HG03442 (cell line): ENCODE results near the gene COMMD10.

Source experiments
- ATAC-seq: cut with Tn5 transposase; IDR thresholded peaks from one replicate; pipeline ENCODE4 v1.9.1; 2021; ENCODE audit warnings: mild to moderate bottlenecking, moderate library complexity; ENCODE audit not compliant: unreplicated experiment

COMMD10 gene

DNA sequence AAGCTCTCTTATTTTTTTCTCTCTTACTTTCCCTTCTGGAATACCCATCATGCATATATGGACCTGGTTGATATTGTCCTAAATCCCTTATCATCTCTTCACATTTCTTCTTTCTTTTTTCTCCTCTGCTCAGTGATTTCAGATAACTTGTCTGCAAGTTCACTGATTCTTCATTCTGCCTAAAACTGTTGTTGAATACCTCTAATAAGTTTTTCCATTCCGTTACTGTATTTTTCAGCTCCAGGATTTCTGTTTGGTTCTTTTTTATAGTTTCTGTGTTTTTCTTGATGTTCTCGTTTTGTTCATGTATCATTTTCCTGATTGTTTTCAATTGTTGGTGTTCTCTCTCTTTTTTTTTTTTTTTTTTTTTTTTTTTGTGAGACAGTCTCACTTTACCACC lies 203.7 kb downstream of the COMMD10 start:
- no peak for ATAC-seq

- ATAC-seq = no peak
These were observed 204.5 kb downstream of the COMMD10 start for GRCh38 chr5:116289276-116289675.

- ATAC-seq = no peak
These were observed 206.4 kb downstream of the COMMD10 start for GRCh38 chr5:116291271-116291670.

GRCh38 chr5:116292321-116292720 lies 207.5 kb downstream of the COMMD10 start:
- no peak for ATAC-seq

GRCh38 chr5:116296335-116297072 lies 211.7 kb downstream of the COMMD10 start:
- no peak for ATAC-seq

- no peak for ATAC-seq
These were observed 212.5 kb downstream of the COMMD10 start for GRCh38 chr5:116297296-116297814.

- no peak for ATAC-seq
These were observed 215.2 kb downstream of the COMMD10 start for GRCh38 chr5:116299746-116300640.

DNA sequence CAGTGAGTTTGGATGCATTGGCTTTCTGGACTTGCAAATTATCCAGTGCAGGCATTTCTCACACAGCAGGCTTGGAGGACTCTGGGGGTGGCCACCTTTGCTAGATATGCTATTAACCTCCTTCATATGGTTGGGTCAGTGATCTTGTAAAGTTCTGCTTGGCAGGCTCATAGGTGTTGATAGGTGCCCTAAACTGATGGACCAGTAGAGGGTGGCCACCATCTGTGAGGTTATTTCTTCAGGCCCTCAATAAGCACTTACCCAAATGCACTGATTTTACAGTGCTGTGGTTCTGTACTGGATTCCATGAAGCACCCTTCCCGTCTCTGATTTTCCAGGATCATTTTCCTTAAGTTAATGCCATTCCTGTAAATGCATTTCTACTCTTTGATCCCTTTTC lies 216.3 kb downstream of the COMMD10 start:
- no peak for ATAC-seq

- ATAC-seq = no peak
These were observed 218.5 kb downstream of the COMMD10 start for GRCh38 chr5:116303340-116303739.

DNA sequence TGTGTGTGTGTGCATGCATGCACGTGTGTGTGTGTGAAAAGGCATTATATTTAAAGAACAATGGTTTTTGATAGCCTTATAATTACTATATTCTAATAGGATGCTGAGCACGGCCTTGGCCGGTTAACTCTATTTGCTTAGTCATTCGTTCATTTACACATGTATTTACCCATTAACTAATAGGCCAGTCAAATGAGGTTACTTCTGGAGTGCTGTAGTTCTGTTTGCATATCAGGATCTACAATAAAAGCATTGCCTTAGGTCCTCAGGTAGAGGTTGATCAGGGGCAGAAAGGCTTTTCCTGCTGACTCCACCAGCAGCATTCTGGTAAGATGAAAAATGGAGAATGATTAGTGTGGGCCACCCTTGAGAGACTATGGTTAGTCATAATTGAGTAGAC lies 219.0 kb downstream of the COMMD10 start:
- no peak for ATAC-seq

DNA sequence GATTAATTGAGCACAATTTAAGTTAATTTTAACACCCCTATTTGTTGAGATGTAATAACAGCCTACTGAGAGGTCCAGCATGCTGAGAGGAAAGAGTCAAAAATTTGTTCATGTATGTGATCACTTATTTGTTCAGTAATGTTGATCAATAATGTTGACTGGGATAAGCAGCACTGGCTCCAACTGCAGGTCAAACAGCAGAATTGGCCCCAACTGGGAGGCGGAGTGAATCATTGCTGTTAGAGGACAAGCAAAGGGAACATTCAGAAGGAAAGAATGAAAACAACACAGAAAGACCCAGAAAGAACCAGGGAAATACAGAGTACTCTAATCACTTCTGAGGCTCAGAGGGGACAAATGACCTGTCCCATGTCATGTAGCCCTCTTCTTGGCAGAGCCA lies 221.1 kb downstream of the COMMD10 start:
- ATAC-seq = no peak

DNA sequence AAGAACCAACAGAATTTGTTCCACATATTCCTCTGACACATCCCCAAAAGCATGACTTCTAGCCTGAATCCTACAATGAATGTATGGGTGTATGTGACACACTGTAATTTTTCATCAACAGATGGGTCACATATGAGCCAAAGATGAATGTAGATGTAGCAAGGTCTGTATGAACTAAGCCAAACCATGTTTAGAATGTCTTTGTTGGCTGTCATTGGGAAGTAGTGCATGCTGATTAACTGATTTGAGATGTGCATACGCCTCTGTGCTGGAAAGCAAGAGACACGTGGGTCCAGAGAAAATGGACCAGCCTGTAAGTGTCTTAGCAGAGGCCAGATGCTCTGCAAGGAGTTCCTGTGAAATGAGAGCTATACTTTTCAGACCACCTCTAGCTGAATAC lies 222.0 kb downstream of the COMMD10 start:
- no peak for ATAC-seq

- ATAC-seq = no peak
These were observed 223.6 kb downstream of the COMMD10 start for GRCh38 chr5:116308391-116308790.

DNA sequence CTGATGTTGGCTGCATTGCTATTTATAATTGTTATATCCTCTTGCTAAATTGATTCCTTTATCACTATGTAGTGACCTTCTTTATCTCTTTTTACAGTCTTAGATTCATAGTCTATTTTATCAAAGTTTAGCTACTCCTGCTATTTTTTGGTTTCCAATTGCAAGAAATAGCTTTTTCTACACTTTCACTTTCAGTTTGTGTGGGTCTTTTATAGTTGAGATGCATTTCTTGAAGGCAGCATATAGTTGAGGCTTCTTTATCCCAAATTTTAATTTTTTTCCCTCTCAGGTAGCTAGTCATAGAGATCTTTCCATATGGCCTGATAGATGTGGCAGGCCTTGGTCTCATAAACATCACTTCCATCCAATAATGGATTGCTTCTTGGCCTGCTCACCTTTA lies 228.5 kb downstream of the COMMD10 start:
- ATAC-seq = no peak

DNA sequence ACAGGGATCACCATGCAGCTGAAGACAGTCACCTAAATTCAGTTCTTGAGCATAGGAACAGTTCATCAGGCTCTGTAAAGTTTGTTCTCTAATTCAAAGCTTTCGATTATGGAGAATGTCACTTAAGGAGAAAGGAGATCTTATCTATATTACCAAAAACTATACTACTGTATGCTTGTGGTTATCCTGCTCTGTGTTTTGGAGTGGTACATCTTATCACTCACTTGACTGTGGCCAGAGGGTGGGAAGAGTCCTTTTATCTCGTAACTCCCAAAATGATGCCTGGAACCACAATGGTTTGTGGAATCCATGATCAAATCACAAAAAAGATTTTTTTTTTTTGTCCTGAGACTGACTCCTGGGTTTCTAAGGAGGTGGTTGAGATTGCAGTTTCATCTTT lies 230.7 kb downstream of the COMMD10 start:
- no peak for ATAC-seq

DNA sequence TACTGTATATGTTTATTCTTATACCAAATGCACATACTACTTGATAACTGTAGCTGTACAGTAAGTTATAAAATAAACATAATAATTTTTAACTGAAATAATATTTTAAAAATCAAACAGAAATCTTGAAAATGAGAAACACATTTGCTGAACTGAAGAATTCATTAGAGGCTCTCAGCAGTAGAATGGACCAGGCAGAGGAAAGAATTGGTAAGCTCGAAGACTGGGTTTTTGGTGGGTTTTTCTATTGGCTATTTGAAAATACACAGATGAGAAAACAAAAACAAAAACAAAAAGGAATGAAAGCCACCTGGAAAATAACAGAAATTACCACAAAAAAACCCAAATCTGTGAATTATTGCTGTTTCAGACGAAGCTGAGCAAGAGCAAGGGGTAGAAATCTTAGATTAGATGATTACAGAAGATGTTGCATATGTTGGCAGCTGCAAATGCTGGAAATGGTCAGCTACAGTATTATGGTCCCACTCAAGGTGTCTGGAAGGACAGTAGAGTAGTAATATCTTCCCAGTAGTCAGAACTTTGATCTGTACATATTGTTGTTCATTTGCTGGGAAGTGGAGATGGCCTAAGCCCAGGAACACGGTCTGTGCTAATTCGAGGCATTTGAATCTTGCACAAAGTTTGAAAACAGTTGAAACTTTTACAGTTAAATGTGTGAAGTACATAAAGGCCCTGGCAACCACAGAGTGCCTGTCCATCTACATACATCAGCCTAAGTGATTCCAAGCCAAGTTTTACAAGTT lies 233.4 kb downstream of the COMMD10 start:
- ATAC-seq = no peak

DNA sequence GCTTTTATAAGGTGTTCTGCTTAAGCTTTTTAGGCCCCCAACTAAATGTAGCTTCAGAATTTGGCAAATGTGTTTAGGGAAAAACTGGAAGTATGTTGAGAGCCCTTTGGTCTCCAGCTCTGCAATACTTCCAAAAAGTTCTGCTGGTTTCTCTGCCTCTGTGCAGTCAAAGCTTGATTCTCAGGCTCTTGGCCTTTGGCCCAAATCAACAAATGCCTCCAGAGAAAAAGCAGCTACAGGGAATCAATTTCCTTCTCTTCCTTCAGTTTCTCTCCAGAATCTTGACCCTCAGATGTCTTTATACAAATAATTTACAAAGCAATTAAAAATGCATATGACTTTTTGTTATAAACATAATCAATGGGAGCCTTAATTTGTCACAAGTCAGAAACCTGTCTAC lies 235.7 kb downstream of the COMMD10 start:
- ATAC-seq = no peak

- no peak for ATAC-seq
These were observed 244.7 kb downstream of the COMMD10 start for GRCh38 chr5:116329503-116329902.

DNA sequence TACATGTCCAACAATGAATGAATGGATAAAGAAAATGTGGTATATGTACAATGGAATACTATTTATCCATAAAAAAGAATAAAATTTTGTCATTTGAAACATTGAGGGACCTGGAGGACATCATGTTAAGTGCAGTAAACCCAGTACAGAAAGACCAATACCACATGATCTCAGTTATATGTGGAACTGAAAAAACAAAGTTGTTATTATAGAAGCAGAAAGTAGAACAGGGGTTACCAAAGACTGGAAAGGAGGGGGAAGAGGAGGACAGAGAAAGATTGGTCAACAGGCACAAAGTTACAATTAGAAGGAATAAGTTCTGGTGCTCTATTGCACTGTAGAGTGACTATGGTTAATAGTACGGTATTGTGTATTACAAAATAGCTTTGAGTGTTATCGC lies 256.0 kb downstream of the COMMD10 start:
- no peak for ATAC-seq
